Vagina (tissue), 2 donors: ENCODE results near the gene DDX60. TPM values are rescaled to one million over a fixed set of nuclear protein-coding genes. Genes with fewer than 3 reads are reported as not detected.

ENCODE experiments used
- DNase-seq, 2 donors: peaks; one replicate each; pipeline ENCODE4 v3.0.0-alpha.2; 2017; ENCODE audit errors: extremely low spot score in 2 of 2
- H3K27ac ChIP-seq: fragments of 200-600 bp; sonication (generic); one replicate; pipeline ENCODE4 v1.5.1; 2019
- H3K27me3 ChIP-seq: fragments of 200-600 bp; sonication (generic); one replicate; pipeline ENCODE4 v1.5.1; 2019
- H3K36me3 ChIP-seq, 2 donors: fragments of 200-600 bp; sonication (generic); one replicate each; pipeline ENCODE4 v1.5.1; 2017 to 2019
- H3K4me1 ChIP-seq: fragments of 200-600 bp; sonication (generic); one replicate; pipeline ENCODE4 v1.5.1; 2019
- H3K4me3 ChIP-seq, 2 donors: fragments of 200-600 bp; sonication (generic); 1 replicate in 1 of 2; 2 replicates in 1 of 2; pipeline ENCODE4 v1.5.1; 2016 to 2019
- H3K9me3 ChIP-seq: fragments of 200-600 bp; sonication (generic); one replicate; pipeline ENCODE4 v1.5.1; 2019
- CTCF ChIP-seq, 3 experiments: fragments of 450-650 bp in 2 of 3; fragments of 200-600 bp in 1 of 3; sonication (generic) in 1 of 3; IDR thresholded peaks; one replicate each; pipeline ENCODE4 v1.5.1; 2017 to 2019; ENCODE audit warnings: antibody characterized with exemption in 3 of 3, mild to moderate bottlenecking in 2 of 3, moderate library complexity in 2 of 3
- POLR2A ChIP-seq, 2 donors: fragments of 450-650 bp; IDR thresholded peaks; one replicate each; pipeline ENCODE4 v1.6.1; 2017; ENCODE audit warnings: antibody characterized with exemption in 2 of 2, mild to moderate bottlenecking in 2 of 2, moderate library complexity in 2 of 2
- POLR2AphosphoS5 ChIP-seq, 2 donors: sonication (generic); formaldehyde crosslinking; IDR thresholded peaks; one replicate each; pipeline ENCODE4 v1.9.0; 2017; ENCODE audit warnings: antibody characterized with exemption in 2 of 2, mild to moderate bottlenecking in 2 of 2, low read depth in 1 of 2; ENCODE audit not compliant: insufficient read depth in 1 of 2
- intact Hi-C: fragments of 100-400 bp; cut with DNase I; formaldehyde crosslinking; loops from one replicate; pipeline ENCODE4 v1.15.1; 2023
- total RNA-seq: library from RNA; depleted of rRNA; stranded (reverse); fragments of >200 nt; gene quantifications from one replicate; pipeline ENCODE4 v1.2.3, GENCODE V29; 2016

DDX60 gene
- total RNA-seq, 1 donor from 2014 or later: 7.4 TPM

GRCh38 chr4:168275836-168276235, 42.7 kb downstream of the DDX60 start:
- Histone ChIP-seq H3K27ac (no peak overlapping the region), H3K36me3 (peaks cover 0 to 46% of the 10 kb centered on the region in 2 donors), H3K4me1 (no peaks in the 10 kb centered on the region), H3K27me3 (no peaks in the 10 kb centered on the region), H3K4me3 (no peak overlapping the region), H3K9me3 (no peaks in the 10 kb centered on the region)
- no peak for DNase-seq
- intact Hi-C loops: no loop called here
- no peak for TF ChIP-seq POLR2AphosphoS5 (IDR thresholded peaks at IDR 0.05; ENCODE audit: insufficient read depth in 1 of 2, low read depth in 1 of 2)

GRCh38 chr4:168274871-168275270, 43.7 kb downstream of the DDX60 start:
- Histone ChIP-seq H3K4me1 (no peaks in the 10 kb centered on the region), H3K27me3 (no peaks in the 10 kb centered on the region), H3K36me3 (peaks cover 0 to 36% of the 10 kb centered on the region in 2 donors), H3K4me3 (no peak overlapping the region), H3K27ac (no peak overlapping the region), H3K9me3 (no peaks in the 10 kb centered on the region)
- intact Hi-C loops: no loop called here
- TF ChIP-seq POLR2A (IDR thresholded peaks at IDR 0.05) (no peak), CTCF (IDR thresholded peaks at IDR 0.05) (no peak), POLR2AphosphoS5 (IDR thresholded peaks at IDR 0.05; ENCODE audit: insufficient read depth in 1 of 2, low read depth in 1 of 2) (no peak)
- DNase-seq: no peak

GRCh38 chr4:168273838-168274237, 44.7 kb downstream of the DDX60 start:
- Histone ChIP-seq H3K4me3 (no peak overlapping the region), H3K9me3 (no peaks in the 10 kb centered on the region), H3K36me3 (peaks cover 0 to 28% of the 10 kb centered on the region in 2 donors), H3K4me1 (no peaks in the 10 kb centered on the region), H3K27ac (no peak overlapping the region), H3K27me3 (no peaks in the 10 kb centered on the region)
- TF ChIP-seq POLR2A (IDR thresholded peaks at IDR 0.05): no peak
- TF ChIP-seq POLR2AphosphoS5 (IDR thresholded peaks at IDR 0.05; ENCODE audit: insufficient read depth in 1 of 2, low read depth in 1 of 2): no peak
- TF ChIP-seq CTCF (IDR thresholded peaks at IDR 0.05): no peak
- intact Hi-C loops: no loop called here
- DNase-seq: no peak

DNA sequence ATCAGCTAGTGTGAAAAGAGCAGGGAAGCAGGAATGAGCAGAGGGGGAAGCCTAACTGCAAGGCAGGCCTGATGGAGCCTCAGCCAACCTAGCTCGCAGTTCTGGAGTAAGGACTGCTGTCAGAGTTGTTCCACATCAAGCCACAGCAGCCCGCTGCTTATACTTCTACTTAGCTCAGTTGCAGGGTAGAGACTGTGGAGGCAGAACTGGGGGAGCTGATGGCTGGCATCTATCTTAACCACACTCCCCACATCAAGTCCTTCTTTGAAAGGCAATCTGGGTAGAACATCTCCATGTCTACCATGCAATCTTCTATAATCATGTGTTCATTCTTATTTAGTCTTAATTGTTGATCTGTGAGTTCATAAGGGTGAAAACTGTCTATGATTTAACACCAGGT, 46.1 kb downstream of the DDX60 start:
- Histone ChIP-seq H3K4me3 (no peak overlapping the region), H3K4me1 (no peaks in the 10 kb centered on the region), H3K27me3 (no peaks in the 10 kb centered on the region), H3K27ac (no peak overlapping the region), H3K36me3 (peaks cover 0 to 29% of the 10 kb centered on the region in 2 donors), H3K9me3 (no peaks in the 10 kb centered on the region)
- TF ChIP-seq POLR2AphosphoS5 (IDR thresholded peaks at IDR 0.05; ENCODE audit: insufficient read depth in 1 of 2, low read depth in 1 of 2): no peak
- intact Hi-C loops: no loop called here
- DNase-seq: no peak

GRCh38 chr4:168269896-168270295, 48.7 kb downstream of the DDX60 start:
- intact Hi-C loops: no loop called here
- H3K4me3 ChIP-seq: no peak overlapping the region
- no peaks in the 10 kb centered on the region for H3K4me1 ChIP-seq
- H3K27me3 ChIP-seq: no peaks in the 10 kb centered on the region
- no peak for DNase-seq
- TF ChIP-seq POLR2A (IDR thresholded peaks at IDR 0.05) (no peak), CTCF (IDR thresholded peaks at IDR 0.05) (no peak), POLR2AphosphoS5 (IDR thresholded peaks at IDR 0.05; ENCODE audit: insufficient read depth in 1 of 2, low read depth in 1 of 2) (no peak)
- peaks cover 0 to 44% of the 10 kb centered on the region in 2 donors for H3K36me3 ChIP-seq
- no peaks in the 10 kb centered on the region for H3K9me3 ChIP-seq
- no peak overlapping the region for H3K27ac ChIP-seq

DNA sequence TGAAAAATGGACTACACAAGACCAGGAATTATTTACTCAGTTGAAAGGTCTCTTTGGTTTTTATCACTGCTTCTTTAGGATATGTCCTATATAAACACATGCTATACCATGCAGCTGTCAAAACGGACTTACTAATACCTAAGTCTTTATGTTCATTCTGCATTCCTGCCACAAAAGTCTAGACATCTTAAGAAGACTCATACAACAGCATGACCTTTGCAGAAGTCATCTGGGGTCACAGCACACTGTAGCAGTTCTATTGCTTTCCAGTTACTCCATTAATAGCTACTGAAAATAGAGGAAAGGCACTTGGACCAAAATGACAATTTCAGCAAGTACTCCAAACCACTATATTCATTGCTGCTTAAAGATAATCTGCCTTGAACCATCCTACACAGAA, 53.2 kb downstream of the DDX60 start:
- Histone ChIP-seq H3K4me1 (no peaks in the 10 kb centered on the region), H3K36me3 (peaks cover 0 to 24% of the 10 kb centered on the region in 2 donors), H3K27me3 (no peaks in the 10 kb centered on the region), H3K27ac (no peak overlapping the region), H3K9me3 (no peaks in the 10 kb centered on the region), H3K4me3 (no peak overlapping the region)
- no peak for DNase-seq
- TF ChIP-seq POLR2AphosphoS5 (IDR thresholded peaks at IDR 0.05; ENCODE audit: insufficient read depth in 1 of 2, low read depth in 1 of 2) (no peak), POLR2A (IDR thresholded peaks at IDR 0.05) (no peak), CTCF (IDR thresholded peaks at IDR 0.05) (no peak)
- intact Hi-C loops: no loop called here
